ENCODE data around the gene PTGIS. TPM values are rescaled to one million over a fixed set of nuclear protein-coding genes. Genes with fewer than 3 reads are reported as not detected.
A peak's percentile ranks its signal among the peaks of the same experiment; 100 is the strongest.

The PTGIS gene
- total RNA-seq, 1 donor from 2014 or later, result 1.8 TPM

DNA sequence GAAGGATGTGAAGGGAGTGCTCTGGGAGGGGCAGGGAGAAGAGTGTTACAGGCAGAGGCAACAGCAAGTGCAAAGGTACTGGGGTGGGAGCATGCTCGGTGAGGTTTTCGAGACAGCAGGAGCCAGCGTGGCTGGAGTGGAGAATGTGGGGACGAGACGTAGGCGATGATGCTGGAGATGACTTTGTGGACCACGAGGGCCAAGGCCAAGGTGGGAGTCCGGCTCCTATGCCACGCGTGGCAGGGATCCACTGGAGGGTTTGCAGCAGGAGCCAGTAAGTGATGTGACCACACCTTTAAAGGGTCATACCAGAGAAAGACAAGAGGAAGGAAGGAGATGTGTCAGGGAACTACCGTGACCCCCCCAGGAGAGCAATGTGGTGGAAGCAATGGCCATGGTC, 7.3 kb downstream of the PTGIS start:
- DNase-seq (ENCODE audit: low read depth, low spot score), result no peak

DNA sequence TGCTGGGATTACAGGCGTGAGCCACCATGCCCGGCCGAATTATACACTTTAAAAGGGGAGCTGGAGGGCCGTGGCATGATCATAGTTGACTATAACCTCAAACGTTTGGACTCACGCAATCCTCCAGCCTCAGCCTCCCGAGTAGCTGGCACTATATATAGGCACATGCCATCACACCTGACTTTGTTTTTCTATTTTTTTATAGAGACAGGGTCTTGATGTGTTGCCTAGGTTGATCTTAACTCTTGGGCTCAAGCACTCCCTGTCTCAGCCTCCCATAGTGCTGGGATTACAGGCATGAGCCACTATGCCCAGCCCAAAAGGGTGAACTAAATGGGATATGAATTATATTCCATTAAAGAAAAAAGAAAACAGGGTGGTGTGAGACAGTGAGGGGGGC, 7.8 kb downstream of the PTGIS start:
- DNase-seq (ENCODE audit: low read depth, low spot score), result no peak

DNA sequence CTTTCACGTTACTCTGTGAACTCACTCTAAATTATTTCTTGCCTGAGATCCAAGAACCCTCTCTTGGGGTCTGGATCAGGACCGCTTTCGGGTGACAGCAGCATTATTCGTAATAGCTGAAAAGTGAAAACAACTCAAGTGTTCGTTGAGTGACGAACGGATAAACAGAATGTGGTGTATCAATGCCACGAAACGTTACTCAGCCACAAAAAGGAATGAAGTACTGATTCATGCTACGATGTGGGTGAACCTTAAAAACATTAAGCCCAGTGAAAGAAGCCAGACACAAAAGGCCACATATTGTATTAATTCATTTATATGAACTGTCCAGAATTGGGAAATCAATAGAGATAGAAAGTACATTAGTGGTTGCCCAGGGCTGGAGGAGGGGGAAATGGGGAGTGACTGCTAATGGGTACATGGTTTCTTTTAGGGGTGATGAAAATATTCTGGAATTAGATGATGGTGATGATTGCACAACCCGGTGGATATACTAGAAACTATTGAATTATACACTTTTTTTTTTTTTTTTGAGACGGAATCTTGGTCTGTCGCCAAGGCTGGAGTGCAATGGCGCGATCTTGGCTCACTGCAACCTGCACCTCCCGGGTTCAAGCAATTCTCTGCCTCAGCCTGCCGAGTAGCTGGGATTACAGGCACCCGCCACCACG, 8.4 kb downstream of the PTGIS start:
- no peak for DNase-seq (ENCODE audit: low read depth, low spot score)

DNA sequence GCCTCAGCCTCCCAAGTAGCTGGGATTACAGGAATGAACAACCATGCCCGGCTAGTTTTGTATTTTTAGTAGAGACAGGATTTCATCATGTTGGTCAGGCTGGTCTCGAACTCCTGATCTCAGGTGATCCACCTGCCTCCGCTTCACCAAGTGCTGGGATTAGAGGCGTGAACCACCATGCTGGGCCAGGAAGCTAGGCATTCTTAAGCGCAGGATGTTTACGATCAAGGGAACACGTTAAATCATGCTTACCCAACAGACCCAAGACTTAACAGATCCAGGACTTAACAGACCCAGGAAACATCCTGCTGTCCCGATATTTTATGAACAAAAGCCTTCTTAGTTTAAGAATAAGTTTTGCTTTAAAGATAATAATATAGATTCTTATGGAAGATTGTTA, 9.1 kb downstream of the PTGIS start:
- no peak for DNase-seq (ENCODE audit: low read depth, low spot score)

DNA sequence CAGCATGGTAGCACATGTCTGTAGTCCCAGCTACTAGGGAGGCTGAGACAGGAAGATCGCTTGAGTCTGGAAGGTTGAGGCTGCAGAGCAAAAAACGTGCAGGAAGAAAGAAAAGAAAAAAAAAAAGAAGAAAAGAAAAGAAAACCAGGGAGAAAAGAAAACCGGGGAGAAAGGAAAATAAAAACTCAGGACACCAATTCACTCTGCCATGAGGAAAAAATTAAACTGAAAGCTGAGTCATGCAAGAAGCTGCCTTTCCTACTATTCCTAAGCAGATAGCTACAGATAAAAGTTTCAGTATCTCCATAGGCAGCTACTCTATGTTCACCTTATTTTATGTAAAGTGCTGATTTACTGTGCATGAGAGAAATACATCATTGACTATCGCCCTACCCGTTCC, 10.5 kb downstream of the PTGIS start:
- no peak for DNase-seq (ENCODE audit: low read depth, low spot score)

DNA sequence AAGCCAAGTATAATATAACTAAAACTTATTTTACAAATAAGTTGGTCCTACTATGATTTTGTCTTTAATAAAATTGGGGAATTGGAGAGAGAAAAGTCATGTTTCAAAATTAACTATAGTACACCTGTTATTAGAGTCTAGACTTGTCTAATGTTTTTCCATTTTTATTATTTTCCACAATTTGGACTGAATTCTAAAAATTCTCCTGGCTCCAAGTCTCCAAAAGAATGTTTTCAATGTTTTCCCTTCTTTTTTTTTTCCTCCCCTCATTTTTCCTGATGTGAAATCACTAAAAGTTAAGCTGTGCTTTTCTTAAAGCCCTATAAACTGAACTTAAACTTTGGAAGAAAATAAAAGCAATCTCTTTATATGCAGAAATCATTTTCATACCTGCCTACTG, 11.3 kb downstream of the PTGIS start:
- no peak for DNase-seq (ENCODE audit: low read depth, low spot score)

DNA sequence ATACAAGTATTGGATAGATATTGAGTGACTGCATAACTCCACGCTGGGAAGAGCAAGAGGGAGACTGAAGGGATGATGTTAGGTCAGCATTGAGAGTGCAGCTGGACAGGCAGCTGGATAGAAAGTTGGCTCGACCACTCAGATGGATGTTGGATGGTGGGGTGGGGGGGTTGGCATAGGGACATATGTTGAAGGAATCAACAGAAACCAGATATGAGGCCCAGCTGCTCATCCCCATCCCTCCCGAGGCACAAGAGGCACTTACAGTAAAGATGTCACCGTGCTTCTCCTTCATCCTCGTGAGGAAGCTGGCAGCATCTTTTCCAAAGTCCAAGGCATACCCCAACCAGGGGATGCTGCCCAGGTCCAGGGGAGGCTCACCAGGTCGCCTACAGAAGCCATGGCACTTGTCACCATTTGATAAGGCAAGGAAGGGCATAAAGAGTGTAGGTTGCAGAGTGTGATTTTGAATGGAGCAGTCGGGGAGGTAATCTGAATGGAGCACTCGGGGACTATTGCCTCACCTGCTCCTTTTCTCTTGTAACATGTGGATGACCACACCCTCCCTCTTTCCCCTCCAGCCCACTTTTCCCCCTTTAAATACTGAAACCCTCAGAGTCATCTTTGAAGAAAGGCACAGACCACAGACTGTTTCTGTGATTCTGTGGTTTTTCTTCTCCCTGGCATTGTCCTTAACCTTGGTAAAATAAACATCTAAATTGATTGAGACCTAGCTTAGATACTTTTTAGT, 18.0 kb downstream of the PTGIS start:
- DNase-seq (ENCODE audit: low read depth, low spot score), result no peak

DNA sequence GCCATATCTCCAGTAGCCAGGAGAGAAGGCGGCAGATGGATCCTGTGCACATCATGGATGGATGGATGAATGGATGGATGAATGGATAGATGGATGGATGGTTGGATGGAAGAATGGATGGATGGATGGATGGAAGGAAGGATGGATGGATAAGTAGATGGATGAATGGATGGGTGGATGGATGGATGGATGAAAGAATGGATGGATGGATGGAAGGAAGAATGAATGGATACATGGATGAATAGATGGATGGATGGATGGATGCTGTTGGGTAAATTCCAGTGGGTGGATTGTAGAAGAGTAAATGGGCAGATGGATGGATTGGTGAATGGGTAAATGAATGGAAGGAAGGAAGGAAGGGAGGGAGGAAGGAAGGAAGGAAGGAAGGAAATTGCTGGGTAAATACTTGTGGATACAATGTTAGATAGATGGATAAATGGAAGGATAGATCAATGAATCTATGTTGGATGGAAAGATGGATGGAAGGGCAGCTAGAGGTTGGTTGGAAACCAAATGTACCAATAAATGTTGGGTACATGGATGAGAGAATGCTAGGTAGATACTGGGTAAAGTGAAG, 19.5 kb downstream of the PTGIS start:
- no peak for DNase-seq (ENCODE audit: low read depth, low spot score)

DNA sequence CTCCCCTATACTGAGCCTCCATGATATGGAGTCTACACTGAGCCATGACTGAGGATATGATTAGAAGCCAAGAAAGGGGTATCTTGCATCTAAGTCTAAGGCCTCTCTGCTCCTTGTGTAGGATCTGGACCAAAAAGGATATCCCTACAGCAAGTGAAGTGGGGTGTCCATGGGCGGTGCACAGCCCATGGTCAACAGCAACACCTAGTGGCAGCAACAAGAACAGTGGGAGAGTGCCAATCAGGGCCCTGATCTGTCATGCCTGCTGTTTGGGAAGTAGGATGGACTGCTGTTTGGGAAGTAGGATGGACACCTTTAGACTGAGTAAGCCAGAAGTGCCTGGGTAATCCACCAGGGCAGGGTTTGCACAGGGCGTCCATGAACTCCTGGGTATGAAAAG, 22.4 kb downstream of the PTGIS start:
- DNase-seq (ENCODE audit: low read depth, low spot score), result no peak

DNA sequence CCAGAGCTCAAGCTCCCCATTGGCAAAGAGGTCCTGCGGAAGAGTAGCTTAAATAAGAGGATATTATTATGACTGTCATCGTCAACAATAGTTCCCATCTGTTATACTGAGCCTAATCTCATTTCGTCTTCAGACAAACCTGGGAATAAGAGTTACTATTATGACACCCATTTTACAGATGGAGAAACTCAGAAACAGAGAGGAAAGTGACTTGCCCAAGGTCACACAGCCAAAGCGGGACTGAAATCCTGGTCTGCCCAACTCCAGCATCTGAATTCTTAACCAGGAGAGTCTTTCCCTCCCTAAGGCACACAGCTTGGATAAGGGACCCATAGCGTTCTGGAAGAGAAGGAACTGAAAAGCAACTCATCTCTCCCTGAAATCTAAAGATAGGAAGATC, 23.4 kb downstream of the PTGIS start:
- DNase-seq (ENCODE audit: low read depth, low spot score), result no peak

DNA sequence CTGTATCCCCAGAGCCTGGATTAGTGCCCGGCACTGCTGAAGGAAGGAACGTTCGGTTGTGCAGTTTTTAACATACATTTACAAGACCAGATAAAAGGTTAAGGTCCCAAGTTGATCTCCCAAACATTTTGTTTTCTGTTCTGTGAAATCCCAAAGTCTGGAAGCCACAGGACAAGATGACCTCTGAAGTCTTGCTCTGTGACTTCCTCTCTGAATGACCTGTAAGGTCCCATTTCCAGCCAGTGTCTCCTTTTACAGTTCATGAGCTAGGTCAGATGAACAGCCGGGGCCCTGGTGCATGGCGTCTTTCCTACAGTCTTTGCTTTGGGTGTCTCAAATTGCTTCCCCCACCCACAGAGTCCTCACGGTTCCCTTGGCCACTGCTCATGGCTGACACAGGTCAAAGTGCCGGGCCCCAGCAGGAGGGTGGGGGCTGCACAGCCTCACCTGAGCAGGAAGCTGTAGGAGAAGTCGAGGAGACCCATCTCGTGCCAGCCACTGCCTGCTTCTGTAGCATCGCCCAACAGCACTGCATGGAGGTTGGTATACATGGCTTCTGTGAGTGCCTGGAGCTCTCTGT, 24.0 kb downstream of the PTGIS start:
- no peak for DNase-seq (ENCODE audit: low read depth, low spot score)

DNA sequence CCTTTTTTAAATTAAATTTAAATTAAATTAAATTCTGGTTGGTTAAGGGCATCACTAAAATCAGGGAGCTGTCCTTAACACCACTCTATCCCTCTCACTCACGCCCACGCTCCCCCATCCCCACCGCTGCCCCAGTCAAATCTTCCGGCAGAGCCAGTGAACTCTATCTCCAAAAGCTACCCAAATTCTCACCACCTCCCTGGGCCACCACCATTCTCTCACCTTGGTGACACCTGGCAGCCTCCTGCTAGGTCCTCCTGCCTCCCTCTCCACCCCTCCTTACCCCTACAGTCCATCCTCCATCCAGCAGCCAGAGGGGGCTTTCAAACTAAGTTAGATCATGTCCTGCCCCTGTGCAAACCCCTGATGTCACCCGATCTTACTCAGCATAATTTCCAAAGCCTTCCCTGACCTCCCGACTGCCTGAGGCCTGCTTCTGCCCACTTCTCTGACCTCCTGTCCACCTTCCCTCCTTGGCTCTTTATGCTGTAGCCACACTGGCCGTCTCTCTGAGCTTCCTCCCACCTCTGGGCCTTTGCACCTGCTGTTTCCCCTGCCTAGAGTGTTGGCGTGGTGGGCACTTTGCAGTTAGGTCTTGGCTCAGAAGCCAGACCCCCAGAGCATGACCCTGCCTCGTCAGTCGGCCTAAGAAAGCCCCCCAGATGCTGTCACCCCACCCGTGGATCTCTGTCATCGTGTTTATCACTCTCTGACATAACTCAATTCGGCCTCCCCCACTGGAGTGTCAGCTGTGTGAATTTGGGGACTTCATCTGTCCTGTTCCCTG, 24.7 kb downstream of the PTGIS start:
- no peak for DNase-seq (ENCODE audit: low read depth, low spot score)

DNA sequence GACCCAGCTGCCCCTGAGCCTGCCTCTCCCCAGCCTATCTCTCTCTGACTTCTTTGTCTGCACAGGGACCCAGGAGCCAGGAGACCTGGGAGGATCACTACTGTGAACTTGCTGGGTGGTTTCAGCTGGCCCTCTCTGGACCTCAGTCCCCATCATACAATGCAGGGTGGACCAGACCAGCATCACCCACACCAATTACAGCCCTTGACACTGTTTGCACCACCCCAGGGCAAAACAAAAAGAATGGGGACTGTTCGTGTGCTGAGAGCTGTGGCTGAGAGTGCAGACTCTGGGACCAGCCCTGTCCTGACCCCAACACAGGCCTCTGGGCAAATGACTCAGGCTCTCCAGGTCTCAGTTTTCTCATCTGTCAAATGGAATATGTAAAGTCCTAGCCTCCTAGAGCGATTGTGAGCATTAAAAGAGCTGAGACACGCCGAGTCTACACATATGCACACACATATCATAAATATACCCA, 25.4 kb downstream of the PTGIS start:
- DNase-seq (ENCODE audit: low read depth, low spot score), result no peak

DNA sequence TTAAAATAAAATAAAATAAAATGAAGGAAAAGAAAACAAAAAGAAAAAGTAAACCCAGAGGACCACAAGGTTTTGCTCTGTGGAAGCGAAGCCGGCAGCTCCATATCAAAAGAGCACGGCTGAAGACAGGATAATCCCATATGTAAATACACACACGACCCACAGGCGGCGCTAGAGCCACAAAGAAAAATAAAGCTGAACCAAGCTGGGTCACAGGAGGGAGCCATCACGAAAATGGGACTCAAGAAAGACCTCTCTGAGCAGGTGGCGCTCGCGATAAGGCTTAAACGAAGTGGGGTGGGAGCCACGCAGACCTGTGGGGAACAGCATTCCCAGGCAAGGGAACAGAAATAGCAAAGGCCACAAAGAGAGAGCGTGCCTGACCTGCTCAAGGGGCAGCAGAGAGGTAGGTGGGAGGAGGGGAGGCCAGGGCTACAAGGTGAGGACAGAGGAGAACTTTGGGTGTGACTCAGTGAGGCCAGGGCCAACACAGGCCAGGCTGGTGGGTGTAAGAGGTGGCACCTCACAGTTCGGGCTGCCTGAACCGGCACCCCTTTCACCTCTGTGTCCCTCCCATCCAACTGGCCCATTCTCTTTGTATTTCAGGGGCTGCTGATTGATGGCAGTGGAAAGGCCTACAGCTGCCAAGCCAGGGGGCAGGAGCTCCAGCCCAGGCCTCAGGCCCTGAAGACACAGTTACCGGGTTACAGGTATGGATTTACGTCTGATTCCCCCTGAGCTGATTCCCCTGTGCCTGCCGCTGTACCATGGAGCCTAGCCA, 26.0 kb downstream of the PTGIS start:
- DNase-seq (ENCODE audit: low read depth, low spot score), result peak; percentile 33

DNA sequence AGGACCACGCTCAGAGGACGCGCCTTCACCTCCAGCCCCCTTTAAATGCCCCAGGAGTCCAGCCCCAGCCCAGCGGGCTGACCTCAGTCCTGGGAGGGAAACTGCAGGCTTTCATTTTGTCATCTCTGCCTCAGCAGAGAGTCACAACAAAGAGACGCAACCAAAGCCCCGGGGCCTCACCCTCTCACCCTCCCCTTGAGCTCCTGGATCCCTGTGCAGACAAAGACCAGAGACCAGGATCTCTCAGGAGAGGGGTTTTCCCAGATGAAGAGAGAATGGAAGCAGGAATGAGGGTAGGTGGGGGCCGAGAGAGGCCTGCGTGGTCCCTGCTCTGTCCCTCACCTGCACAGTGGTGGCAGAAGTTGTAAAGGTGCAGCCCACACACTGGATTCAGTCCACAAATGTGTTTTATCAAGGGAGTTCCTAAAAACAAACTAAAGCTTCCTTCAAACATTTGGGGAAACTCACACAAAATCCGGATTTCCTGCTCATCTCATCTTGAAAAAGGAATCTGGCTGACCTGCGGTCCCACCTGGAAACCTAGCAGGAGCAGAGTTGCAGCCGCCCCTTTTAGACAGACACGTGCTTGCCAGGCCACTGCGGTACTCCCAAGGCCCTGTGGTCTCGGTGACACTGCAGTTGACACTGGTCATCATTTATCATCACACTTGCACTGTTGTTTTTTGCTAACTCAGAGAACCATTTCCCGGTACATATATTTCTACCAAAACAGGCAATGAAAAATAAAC, 27.1 kb downstream of the PTGIS start:
- no peak for DNase-seq (ENCODE audit: low read depth, low spot score)

DNA sequence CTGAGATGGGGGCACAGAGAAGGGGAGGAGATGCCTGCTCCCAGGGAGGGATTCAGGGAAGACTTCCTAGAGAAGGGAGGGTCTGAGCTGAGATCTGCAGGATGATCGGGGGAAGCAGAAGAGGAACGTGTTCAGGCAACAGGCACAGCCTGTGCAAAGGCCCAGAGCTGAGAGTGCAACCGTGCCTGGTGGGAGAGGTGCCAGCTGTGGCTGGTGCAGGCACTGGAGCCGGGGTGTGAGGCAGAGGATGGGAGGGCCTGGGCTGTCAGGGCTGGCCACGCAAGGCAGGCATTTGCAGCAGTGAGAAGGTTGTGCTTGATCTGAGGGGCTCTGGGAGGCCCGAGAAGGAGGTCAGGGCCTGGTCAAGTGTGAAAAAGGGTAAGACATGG, 27.7 kb downstream of the PTGIS start:
- no peak for DNase-seq (ENCODE audit: low read depth, low spot score)

DNA sequence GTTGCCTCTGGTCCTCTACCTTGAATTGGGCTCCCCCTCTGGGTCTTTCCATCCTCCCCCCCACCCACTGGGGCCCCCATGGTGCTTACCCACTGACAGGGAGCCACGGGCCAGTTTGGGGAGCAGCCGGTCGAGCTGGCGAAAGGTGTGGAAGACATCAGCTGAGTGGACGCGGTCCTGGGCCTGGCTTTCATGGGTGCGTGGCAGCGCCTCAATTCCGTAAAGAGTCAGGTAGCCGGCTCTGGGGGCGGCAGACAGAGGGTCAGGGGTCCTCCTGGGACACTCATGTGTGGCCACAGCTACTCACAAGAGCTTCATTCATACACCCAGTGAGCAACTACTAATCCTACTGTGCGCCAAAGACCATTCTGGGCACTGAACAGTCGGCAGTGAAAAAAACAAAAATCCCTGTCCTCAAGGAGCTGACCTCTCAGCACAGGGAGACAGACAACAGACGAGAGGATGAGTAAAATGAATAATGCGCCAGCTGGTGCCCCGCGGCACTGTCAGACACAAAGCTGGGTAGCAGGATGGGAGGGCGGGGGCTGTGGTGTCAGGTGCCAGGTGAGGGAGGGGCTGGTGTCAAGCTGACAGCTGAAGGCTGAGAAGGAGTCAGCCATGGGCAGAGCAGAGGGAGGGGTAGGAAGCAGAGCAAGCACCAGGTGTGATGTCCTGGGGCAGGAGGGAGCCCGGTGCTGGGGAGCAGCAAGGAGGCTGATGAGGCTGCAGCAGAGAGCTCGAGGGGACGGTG, 28.3 kb downstream of the PTGIS start:
- DNase-seq (ENCODE audit: low read depth, low spot score), result no peak

DNA sequence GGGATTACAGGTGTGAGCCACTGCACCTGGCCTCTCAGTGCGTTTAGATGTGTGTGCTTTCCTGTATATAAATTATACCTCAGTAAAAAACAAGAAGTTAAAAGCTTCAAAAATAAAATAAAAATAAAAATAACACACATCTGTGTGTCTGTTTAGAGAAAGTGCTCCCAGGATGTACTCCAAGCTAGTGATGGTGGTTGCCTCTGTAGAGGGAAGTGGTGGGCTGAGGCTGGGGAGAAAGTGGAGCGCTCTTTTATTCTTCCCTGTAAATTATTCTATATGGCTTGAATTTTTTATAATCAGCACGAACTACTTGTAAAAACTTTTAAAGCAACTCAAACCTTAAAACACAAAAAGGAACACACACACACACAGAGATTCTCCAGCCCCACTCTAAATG, 29.0 kb downstream of the PTGIS start:
- no peak for DNase-seq (ENCODE audit: low read depth, low spot score)

DNA sequence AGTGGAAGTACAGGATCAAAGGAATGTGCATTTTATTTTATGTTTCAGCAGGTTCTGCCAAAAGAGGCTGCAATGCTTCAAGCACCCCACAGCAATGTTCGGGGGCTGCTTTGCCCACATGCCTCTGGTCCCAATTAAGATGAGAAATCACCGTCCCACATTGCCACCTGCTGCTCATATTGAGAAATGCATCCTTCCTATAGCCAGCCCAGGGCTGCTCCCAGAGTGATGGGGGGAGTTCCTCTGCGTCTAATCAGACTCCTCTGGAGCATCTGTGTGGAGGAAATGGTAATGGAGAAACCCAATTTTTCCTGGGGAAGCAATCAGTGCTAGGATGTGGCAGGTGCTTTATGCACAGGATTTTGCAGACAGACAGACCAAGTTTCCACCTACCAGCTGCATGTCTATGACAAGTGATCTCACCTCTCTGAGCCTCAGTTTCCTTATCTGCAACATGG, 33.7 kb downstream of the PTGIS start:
- peak; percentile 10 for DNase-seq (ENCODE audit: low read depth, low spot score)
